ENCODE measurements around the gene GTF3C2. TPM values are rescaled to one million over a fixed set of nuclear protein-coding genes. Genes with fewer than 3 reads are reported as not detected.
A peak's percentile ranks its signal among the peaks of the same experiment; 100 is the strongest.

GTF3C2 gene
- total and polyA plus RNA-seq, 12 donors = 30.6 to 73.9 (median 51.3) TPM

DNA sequence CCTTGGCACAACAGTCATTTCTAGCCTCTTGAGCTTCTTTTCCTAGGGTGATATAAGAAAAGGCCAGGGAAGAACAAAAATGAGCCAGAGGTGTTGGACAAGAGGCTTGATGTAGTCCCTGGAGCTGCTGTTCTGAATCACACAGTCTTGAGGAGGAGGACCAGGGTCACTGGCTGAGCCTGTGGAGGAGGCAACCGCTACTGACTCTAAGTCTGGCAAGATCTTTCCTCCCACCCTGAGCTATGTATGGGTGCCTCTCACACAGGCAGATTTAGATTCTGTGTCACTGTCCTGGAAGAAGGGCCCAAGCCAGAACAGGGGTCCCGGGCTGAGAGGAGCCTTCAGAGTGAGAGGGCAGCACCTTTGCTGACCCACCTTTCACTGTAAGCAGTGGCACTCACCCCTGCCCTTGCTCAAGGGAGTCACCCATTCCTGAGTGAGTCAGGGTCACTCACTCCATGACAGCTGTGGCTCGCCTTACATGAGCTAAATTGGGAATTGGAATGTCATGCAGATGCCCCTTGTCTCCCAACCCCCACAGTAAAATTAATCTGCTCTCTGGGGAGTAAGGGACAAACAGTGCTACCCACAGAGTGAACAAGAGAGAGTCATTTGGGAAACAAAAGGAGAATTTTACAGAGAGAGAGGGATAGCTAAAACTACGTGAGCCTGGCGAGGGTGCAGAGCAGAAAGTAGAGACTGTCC is 74.6 kb downstream of the GTF3C2 start, which contains the start of gene TRIM54:
TRIM54 (plus strand) TSS at position 575 of the 705 bp plus-strand sequence. CDS start 303 bp downstream, outside the sequence.
- peaks cover 18 to 34% of the 10 kb centered on the region in 2 donors for H3K4me1 ChIP-seq (replicated peaks in 1 of 2)
- WGBS, 4 donors = 42 to 66% (median 56%) methylated on average over 3 to 5 of the region's 5 CpGs
- peak in 6 of 7 donors; percentile 54 to 80 (median 60) for DNase-seq
- H3K4me3 ChIP-seq = peak within 1 kb of the TSS in 1 of 4 donors; percentile 10
- H3K36me3 ChIP-seq (replicated peaks in 1 of 2) = no peaks in the 10 kb centered on the region
- TF ChIP-seq CTCF (IDR thresholded peaks at IDR 0.05) = no peak
- no peak for TF ChIP-seq POLR2A (IDR thresholded peaks at IDR 0.05)
- intact Hi-C loops (cut with DNase I) = no loop called here
- no peaks in the 10 kb centered on the region for H3K27me3 ChIP-seq
- H3K27ac ChIP-seq = peak within 1 kb of the TSS in 4 of 5 donors; percentile 48 to 82 (median 66)
- no peaks in the 10 kb centered on the region for H3K9me3 ChIP-seq (replicated peaks in 1 of 3)

- 67 to 81% (median 77%) methylated on average over 3 of the region's 3 CpGs for WGBS, 4 donors
- intact Hi-C loops (cut with DNase I) = no loop called here
- Histone ChIP-seq H3K36me3 (replicated peaks in 1 of 2) (no peaks in the 10 kb centered on the region), H3K4me3 (no peak overlapping the region), H3K27me3 (no peaks in the 10 kb centered on the region), H3K27ac (peak overlapping the region in 4 of 5 donors; percentile 48 to 82 (median 66)), H3K4me1 (replicated peaks in 1 of 2) (peaks cover 18 to 34% of the 10 kb centered on the region in 2 donors), H3K9me3 (replicated peaks in 1 of 3) (no peaks in the 10 kb centered on the region)
- TF ChIP-seq POLR2A (IDR thresholded peaks at IDR 0.05) = no peak
- no peak for TF ChIP-seq CTCF (IDR thresholded peaks at IDR 0.05)
- no peak for DNase-seq
Observed at GRCh38 chr2:27281442-27281841, 75.1 kb downstream of the GTF3C2 start.

- TF ChIP-seq POLR2A (IDR thresholded peaks at IDR 0.05) (no peak), CTCF (IDR thresholded peaks at IDR 0.05) (no peak)
- Histone ChIP-seq H3K9me3 (replicated peaks in 1 of 3) (no peaks in the 10 kb centered on the region), H3K27me3 (no peaks in the 10 kb centered on the region), H3K27ac (no peak overlapping the region), H3K4me1 (replicated peaks in 1 of 2) (peaks cover 18 to 34% of the 10 kb centered on the region in 2 donors), H3K4me3 (no peak overlapping the region), H3K36me3 (replicated peaks in 1 of 2) (no peaks in the 10 kb centered on the region)
- WGBS, 4 donors = 68 to 83% (median 69%) methylated on average over 3 of the region's 3 CpGs
- intact Hi-C loops (cut with DNase I) = no loop called here
- DNase-seq = no peak
Observed at GRCh38 chr2:27280826-27281225, 75.7 kb downstream of the GTF3C2 start.

GRCh38 chr2:27278010-27278409 is 78.6 kb downstream of the GTF3C2 start:
- intact Hi-C loops (cut with DNase I) = loop anchor here (10.0 kb wide), 1 partner anchor 183 kb away; no protein-coding TSS in a partner anchor
- H3K27ac ChIP-seq = no peak overlapping the region
- H3K27me3 ChIP-seq = no peaks in the 10 kb centered on the region

More at GRCh38 chr2:27278010-27278409, 78.6 kb downstream of the GTF3C2 start:
- Histone ChIP-seq H3K4me3 (no peak overlapping the region), H3K4me1 (replicated peaks in 1 of 2) (peaks cover 15 to 40% of the 10 kb centered on the region in 2 donors), H3K9me3 (replicated peaks in 1 of 3) (no peaks in the 10 kb centered on the region), H3K36me3 (replicated peaks in 1 of 2) (no peaks in the 10 kb centered on the region)
- 45 to 83% (median 56%) methylated on average over 1 of the region's 1 CpG for WGBS, 4 donors
- TF ChIP-seq CTCF (IDR thresholded peaks at IDR 0.05) (no peak), POLR2A (IDR thresholded peaks at IDR 0.05) (no peak)
- no peak for DNase-seq

Other genes starting within 250 kb of the GTF3C2 start
- 1 to 10 TPM in 4 of 9 donors, under 1 TPM in 4, not detected in 1; 0.52 to 4.7 (median 1.0) TPM for gene CGREF1, start 237.6 kb downstream of the GTF3C2 start, total RNA-seq
- gene CGREF1, start 237.6 kb downstream of the GTF3C2 start, polyA plus RNA-seq = 1 to 10 TPM; 1.8 to 2.0 (median 2.0) TPM
- 1 to 10 TPM in 6 of 9 donors, under 1 TPM in 2, not detected in 1; 0.61 to 3.3 (median 1.5) TPM for gene ABHD1, start 232.9 kb downstream of the GTF3C2 start, total RNA-seq
- gene ABHD1, start 232.9 kb downstream of the GTF3C2 start, polyA plus RNA-seq = 1 to 10 TPM in 2 of 3 donors, under 1 TPM in 1; 0.90 to 6.0 (median 4.4) TPM
- gene PREB, start 222.1 kb downstream of the GTF3C2 start, total RNA-seq = 10 to 100 TPM; 47.0 to 91.5 (median 64.6) TPM
- 10 to 100 TPM; 44.1 to 68.5 (median 67.8) TPM for gene PREB, start 222.1 kb downstream of the GTF3C2 start, polyA plus RNA-seq
- gene PRR30, start 217.4 kb downstream of the GTF3C2 start, total RNA-seq = not detected
- not detected for gene PRR30, start 217.4 kb downstream of the GTF3C2 start, polyA plus RNA-seq
- under 1 TPM in 7 of 9 donors, not detected in 2; under 0.01 to 0.35 (median 0.08) TPM for gene TCF23, start 207.8 kb downstream of the GTF3C2 start, total RNA-seq
- under 1 TPM in 2 of 3 donors, not detected in 1; 0.03 to 0.24 TPM for gene TCF23, start 207.8 kb downstream of the GTF3C2 start, polyA plus RNA-seq
- 100 to 1,000 TPM; 124 to 292 (median 155) TPM for gene ATRAID, start 144.7 kb downstream of the GTF3C2 start, total RNA-seq
- gene ATRAID, start 144.7 kb downstream of the GTF3C2 start, polyA plus RNA-seq = 100 to 1,000 TPM; 139 to 228 (median 190) TPM
- 10 to 100 TPM; 13.5 to 35.0 (median 18.5) TPM for gene SLC5A6, start 144.5 kb downstream of the GTF3C2 start, total RNA-seq
- gene SLC5A6, start 144.5 kb downstream of the GTF3C2 start, polyA plus RNA-seq = 10 to 100 TPM; 17.8 to 30.1 (median 18.1) TPM
- gene CAD, start 139.4 kb downstream of the GTF3C2 start, total RNA-seq = 10 to 100 TPM; 13.1 to 70.5 (median 19.0) TPM
- gene CAD, start 139.4 kb downstream of the GTF3C2 start, polyA plus RNA-seq = 10 to 100 TPM in 2 of 3 donors, 1 to 10 TPM in 1; 8.9 to 25.8 (median 13.9) TPM
- gene SLC30A3, start 93.7 kb downstream of the GTF3C2 start, total RNA-seq = 1 to 10 TPM in 8 of 9 donors, not detected in 1; 1.4 to 5.6 (median 3.1) TPM
- 1 to 10 TPM in 2 of 3 donors, under 1 TPM in 1; 0.27 to 1.5 (median 1.3) TPM for gene SLC30A3, start 93.7 kb downstream of the GTF3C2 start, polyA plus RNA-seq
- 1 to 10 TPM in 3 of 9 donors, under 1 TPM in 3, not detected in 3; 0.14 to 2.0 (median 0.99) TPM for gene DNAJC5G, start 81.3 kb downstream of the GTF3C2 start, total RNA-seq
- 1 to 10 TPM in 1 of 3 donors, under 1 TPM in 1, not detected in 1; 0.88 to 2.9 TPM for gene DNAJC5G, start 81.3 kb downstream of the GTF3C2 start, polyA plus RNA-seq
- 10 to 100 TPM in 6 of 9 donors, 1 to 10 TPM in 3; 1.2 to 27.7 (median 12.7) TPM for gene TRIM54, start 74.3 kb downstream of the GTF3C2 start, total RNA-seq
- gene TRIM54, start 74.3 kb downstream of the GTF3C2 start, polyA plus RNA-seq = 10 to 100 TPM in 2 of 3 donors, 1 to 10 TPM in 1; 2.1 to 47.1 (median 21.1) TPM
- 1 to 10 TPM; 2.1 to 7.2 (median 3.9) TPM for gene UCN, start 48.3 kb downstream of the GTF3C2 start, total RNA-seq
- gene UCN, start 48.3 kb downstream of the GTF3C2 start, polyA plus RNA-seq = 10 to 100 TPM in 2 of 3 donors, under 1 TPM in 1; 0.42 to 14.9 (median 11.3) TPM
- 100 to 1,000 TPM in 8 of 9 donors, 10 to 100 TPM in 1; 96.8 to 207 (median 146) TPM for gene MPV17, start 33.7 kb downstream of the GTF3C2 start, total RNA-seq
- 100 to 1,000 TPM; 356 to 568 (median 360) TPM for gene MPV17, start 33.7 kb downstream of the GTF3C2 start, polyA plus RNA-seq
- 10 to 100 TPM; 34.2 to 51.5 (median 43.2) TPM for gene EIF2B4, start 13.6 kb upstream of the GTF3C2 start, total RNA-seq
- gene EIF2B4, start 13.6 kb upstream of the GTF3C2 start, polyA plus RNA-seq = 100 to 1,000 TPM in 2 of 3 donors, 10 to 100 TPM in 1; 55.3 to 165 (median 131) TPM
- gene SNX17, start 13.9 kb upstream of the GTF3C2 start, total RNA-seq = 100 to 1,000 TPM; 119 to 174 (median 130) TPM
- gene SNX17, start 13.9 kb upstream of the GTF3C2 start, polyA plus RNA-seq = 10 to 100 TPM; 66.8 to 89.0 (median 79.0) TPM
- gene ZNF513, start 24.0 kb upstream of the GTF3C2 start, total RNA-seq = 10 to 100 TPM in 7 of 9 donors, 1 to 10 TPM in 2; 3.1 to 29.2 (median 15.6) TPM
- gene ZNF513, start 24.0 kb upstream of the GTF3C2 start, polyA plus RNA-seq = 10 to 100 TPM in 2 of 3 donors, 1 to 10 TPM in 1; 6.1 to 83.7 (median 72.5) TPM
- gene PPM1G, start 52.8 kb upstream of the GTF3C2 start, total RNA-seq = 10 to 100 TPM; 50.1 to 78.9 (median 60.6) TPM
- 100 to 1,000 TPM in 1 of 3 donors, 10 to 100 TPM in 2; 51.0 to 107 (median 54.7) TPM for gene PPM1G, start 52.8 kb upstream of the GTF3C2 start, polyA plus RNA-seq
- gene NRBP1, start 71.9 kb upstream of the GTF3C2 start, total RNA-seq = 100 to 1,000 TPM in 1 of 9 donors, 10 to 100 TPM in 8; 48.4 to 100 (median 75.4) TPM
- gene NRBP1, start 71.9 kb upstream of the GTF3C2 start, polyA plus RNA-seq = 100 to 1,000 TPM in 1 of 3 donors, 10 to 100 TPM in 2; 52.7 to 126 (median 58.1) TPM
- 1 to 10 TPM; 1.2 to 8.2 (median 4.2) TPM for gene KRTCAP3, start 85.6 kb upstream of the GTF3C2 start, total RNA-seq
- gene KRTCAP3, start 85.6 kb upstream of the GTF3C2 start, polyA plus RNA-seq = 1 to 10 TPM; 1.4 to 6.4 (median 5.4) TPM
- gene IFT172, start 133.0 kb upstream of the GTF3C2 start, total RNA-seq = 10 to 100 TPM in 8 of 9 donors, 1 to 10 TPM in 1; 6.3 to 28.1 (median 15.7) TPM
- gene IFT172, start 133.0 kb upstream of the GTF3C2 start, polyA plus RNA-seq = 100 to 1,000 TPM in 1 of 3 donors, 10 to 100 TPM in 1, 1 to 10 TPM in 1; 9.8 to 113 (median 75.6) TPM
- 100 to 1,000 TPM in 6 of 9 donors, 10 to 100 TPM in 3; 35.3 to 321 (median 115) TPM for gene FNDC4, start 138.4 kb upstream of the GTF3C2 start, total RNA-seq
- 100 to 1,000 TPM in 2 of 3 donors, 10 to 100 TPM in 1; 51.3 to 331 (median 101) TPM for gene FNDC4, start 138.4 kb upstream of the GTF3C2 start, polyA plus RNA-seq
- 10 to 100 TPM in 2 of 9 donors, 1 to 10 TPM in 6, under 1 TPM in 1; 0.24 to 24.0 (median 6.3) TPM for gene GCKR, start 140.1 kb upstream of the GTF3C2 start, total RNA-seq
- gene GCKR, start 140.1 kb upstream of the GTF3C2 start, polyA plus RNA-seq = 10 to 100 TPM in 2 of 3 donors, 1 to 10 TPM in 1; 9.4 to 29.4 (median 17.3) TPM
- gene ZNF512, start 226.3 kb upstream of the GTF3C2 start, total RNA-seq = 10 to 100 TPM; 16.8 to 82.5 (median 31.0) TPM
- gene ZNF512, start 226.3 kb upstream of the GTF3C2 start, polyA plus RNA-seq = 10 to 100 TPM; 12.8 to 31.0 (median 13.0) TPM

All from adrenal gland (tissue), 12 donors.